Natural killer cell (primary cell): Measurements from ENCODE around the gene ZNF441. TPM values are rescaled to one million over a fixed set of nuclear protein-coding genes. Genes with fewer than 3 reads are reported as not detected.
A peak's percentile ranks its signal among the peaks of the same experiment; 100 is the strongest.

Source experiments
- ATAC-seq, 3 donors: fragments of 150-1000 bp in 2 of 3; fragments of 200-7000 bp in 1 of 3; cut with Tn5 transposase; 1 replicate in 1 of 3; 2 replicates in 2 of 3; pipeline ENCODE4 v1.10.0; 2021; ENCODE audit warnings: mild to moderate bottlenecking in 2 of 3, moderate library complexity in 2 of 3
- DNase-seq, 2 donors: peaks; one replicate each; pipeline versions ENCODE4 v3.0.0 to v3.0.0-alpha.2; 2013 to 2021; ENCODE audit warnings: mixed read lengths in 1 of 2
- H3K27ac ChIP-seq: one replicate; pipeline ENCODE4 v1.5.1; 2013; ENCODE audit warnings: mild to moderate bottlenecking, low read length
- H3K27me3 ChIP-seq: one replicate; pipeline ENCODE4 v1.6.1; 2013; ENCODE audit warnings: low read length; ENCODE audit not compliant: control insufficient read depth, insufficient read depth
- H3K36me3 ChIP-seq: one replicate; pipeline ENCODE4 v1.6.1; 2013; ENCODE audit warnings: low read length; ENCODE audit not compliant: control insufficient read depth, insufficient read depth
- H3K4me1 ChIP-seq: one replicate; pipeline ENCODE4 v1.6.1; 2013; ENCODE audit warnings: low read length; ENCODE audit not compliant: control insufficient read depth, insufficient read depth
- H3K4me3 ChIP-seq: one replicate; pipeline ENCODE4 v1.5.1; 2013; ENCODE audit warnings: low read length
- H3K9me3 ChIP-seq: one replicate; pipeline ENCODE4 v1.6.1; 2013; ENCODE audit warnings: low read length; ENCODE audit not compliant: control insufficient read depth, insufficient read depth
- H3K27ac Mint-ChIP-seq, 2 donors: one replicate each; pipeline ENCODE4 v1.8.0; 2022; ENCODE audit warnings: mild to moderate bottlenecking in 2 of 2, mixed read lengths in 2 of 2, moderate library complexity in 1 of 2
- H3K27me3 Mint-ChIP-seq, 2 donors: one replicate each; pipeline ENCODE4 v1.8.0; 2022; ENCODE audit warnings: low read depth in 2 of 2, mixed read lengths in 2 of 2
- H3K36me3 Mint-ChIP-seq: one replicate; pipeline ENCODE4 v1.8.0; 2022; ENCODE audit warnings: mixed read lengths
- H3K4me1 Mint-ChIP-seq, 2 donors: one replicate each; pipeline ENCODE4 v1.8.0; 2022; ENCODE audit warnings: mixed read lengths in 2 of 2
- H3K4me3 Mint-ChIP-seq: one replicate; pipeline ENCODE4 v1.8.0; 2022; ENCODE audit warnings: mild to moderate bottlenecking, moderate library complexity, mixed read lengths
- H3K9me3 Mint-ChIP-seq, 2 donors: one replicate each; pipeline ENCODE4 v1.8.0; 2022; ENCODE audit warnings: mixed read lengths in 2 of 2
- CTCF ChIP-seq: fragments of 200-600 bp; IDR thresholded peaks from one replicate; pipeline ENCODE4 v1.8.0; 2022; ENCODE audit warnings: antibody characterized with exemption
- WGBS: methylation state at CpG from one replicate; pipeline ENCODE4 v1.1.7; 2013; ENCODE audit warnings: missing lambda C conversion rate; ENCODE audit not compliant: insufficient coverage; 5-methylcytosine and 5-hydroxymethylcytosine counted together
- intact Hi-C: fragments of 100-400 bp; cut with micrococcal nuclease; formaldehyde crosslinking; loops from one replicate; pipeline ENCODE4 v1.14.2; 2022
- total RNA-seq, 4 donors: library from RNA; stranded (reverse); fragments of 120-200 nt in 1 of 4; gene quantifications; one replicate each; pipeline versions ENCODE4 v1.2.3 to v1.2.4, GENCODE V29; 2013 to 2022

The ZNF441 gene
- total RNA-seq, 3 donors from 2014 or later (not counting 1 experiment from before 2014, with no cell fraction given), result 6.5 to 9.6 (median 7.1) TPM

DNA sequence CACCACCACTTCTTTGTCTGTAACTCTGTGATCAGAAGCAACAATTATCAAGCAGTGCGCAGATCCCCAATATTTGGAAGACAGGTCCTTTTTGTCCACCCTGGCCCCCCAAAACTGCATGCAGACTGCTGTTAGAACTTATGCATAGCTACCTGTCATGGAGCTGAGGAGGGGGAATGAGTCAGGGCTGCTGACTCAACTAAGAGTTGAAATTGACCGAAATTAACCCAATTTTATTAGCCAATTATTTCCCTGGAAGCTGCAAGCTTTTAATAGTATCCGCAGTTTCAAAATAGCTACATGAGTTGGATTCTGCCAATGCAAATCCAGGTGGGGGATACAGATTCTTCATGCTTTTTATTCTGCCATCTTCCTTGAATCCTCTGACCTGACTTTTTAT lies 17.6 kb downstream of the ZNF441 start:
- no peaks in the 10 kb centered on the region for H3K27me3 ChIP-seq
- H3K27me3 Mint-ChIP-seq, result no peaks in the 10 kb centered on the region
- H3K27ac ChIP-seq, result no peak overlapping the region
- H3K36me3 Mint-ChIP-seq, result peaks cover 63% of the 10 kb centered on the region
- H3K9me3 Mint-ChIP-seq, result peaks cover 14 to 38% of the 10 kb centered on the region in 2 donors
- DNase-seq, result no peak
- H3K4me1 ChIP-seq, result no peaks in the 10 kb centered on the region
- no peak overlapping the region for H3K4me3 ChIP-seq
- no peaks in the 10 kb centered on the region for H3K4me1 Mint-ChIP-seq
- no peak for ATAC-seq
- WGBS, result 100% methylated on average over 3 of the region's 3 CpGs
- no peak overlapping the region for H3K27ac Mint-ChIP-seq
- no peak for TF ChIP-seq CTCF
- H3K9me3 ChIP-seq, result peaks cover 55% of the 10 kb centered on the region
- intact Hi-C loops, result no loop called here
- peaks cover 21% of the 10 kb centered on the region for H3K36me3 ChIP-seq
- no peak overlapping the region for H3K4me3 Mint-ChIP-seq

- no peaks in the 10 kb centered on the region for H3K4me1 Mint-ChIP-seq
- Histone ChIP-seq H3K9me3 (peaks cover 38% of the 10 kb centered on the region), H3K4me1 (no peaks in the 10 kb centered on the region), H3K4me3 (no peak overlapping the region), H3K27ac (no peak overlapping the region), H3K27me3 (no peaks in the 10 kb centered on the region), H3K36me3 (no peaks in the 10 kb centered on the region)
- WGBS, result 91% methylated on average over 3 of the region's 3 CpGs
- no peak overlapping the region for H3K4me3 Mint-ChIP-seq
- intact Hi-C loops, result no loop called here
- DNase-seq, result no peak
- no peak for TF ChIP-seq CTCF
- peaks cover 54% of the 10 kb centered on the region for H3K36me3 Mint-ChIP-seq
- H3K9me3 Mint-ChIP-seq, result peaks cover 19 to 36% of the 10 kb centered on the region in 2 donors
- H3K27ac Mint-ChIP-seq, result no peak overlapping the region
- no peak for ATAC-seq
- H3K27me3 Mint-ChIP-seq, result no peaks in the 10 kb centered on the region
Observed at GRCh38 chr19:11787536-11787935, 20.7 kb downstream of the ZNF441 start.

DNA sequence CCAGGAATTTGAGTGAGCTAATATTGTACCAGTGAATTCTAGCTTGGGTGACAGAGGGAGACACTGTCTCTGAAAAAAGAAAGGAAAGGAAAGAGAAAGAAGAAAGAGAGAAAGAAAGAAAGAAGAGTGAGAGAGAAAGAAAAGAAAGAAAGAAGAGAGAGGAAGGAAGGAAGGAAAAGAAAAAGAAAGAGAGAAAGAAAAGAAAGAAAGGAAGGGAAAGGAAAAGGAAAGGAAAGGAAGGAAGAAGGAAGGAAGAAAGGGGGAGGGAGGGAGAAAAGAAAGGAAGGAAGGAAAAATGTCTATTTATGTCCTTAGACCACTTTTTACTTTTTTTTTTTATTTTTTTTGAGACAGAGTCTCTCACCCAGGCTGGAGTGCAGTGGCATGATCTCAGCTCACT lies 26.1 kb downstream of the ZNF441 start:
- TF ChIP-seq CTCF, result no peak
- DNase-seq, result no peak
- H3K27me3 ChIP-seq, result no peaks in the 10 kb centered on the region
- peaks cover 4% of the 10 kb centered on the region for H3K9me3 ChIP-seq
- no peak overlapping the region for H3K27ac Mint-ChIP-seq
- no peak for ATAC-seq
- H3K4me1 Mint-ChIP-seq, result peaks cover 8 to 9% of the 10 kb centered on the region in 2 donors
- no peak overlapping the region for H3K27ac ChIP-seq
- no peak overlapping the region for H3K4me3 ChIP-seq
- peaks cover 0 to 4% of the 10 kb centered on the region in 2 donors for H3K27me3 Mint-ChIP-seq
- H3K36me3 ChIP-seq, result no peaks in the 10 kb centered on the region
- intact Hi-C loops, result loop anchor here (10.0 kb wide), 1 partner anchor 52 kb away; the partner anchor contains the start of gene ZNF439
- peaks cover 10 to 13% of the 10 kb centered on the region in 2 donors for H3K9me3 Mint-ChIP-seq
- no peak overlapping the region for H3K4me3 Mint-ChIP-seq
- H3K36me3 Mint-ChIP-seq, result peaks cover 23% of the 10 kb centered on the region
- H3K4me1 ChIP-seq, result peaks cover 9% of the 10 kb centered on the region

DNA sequence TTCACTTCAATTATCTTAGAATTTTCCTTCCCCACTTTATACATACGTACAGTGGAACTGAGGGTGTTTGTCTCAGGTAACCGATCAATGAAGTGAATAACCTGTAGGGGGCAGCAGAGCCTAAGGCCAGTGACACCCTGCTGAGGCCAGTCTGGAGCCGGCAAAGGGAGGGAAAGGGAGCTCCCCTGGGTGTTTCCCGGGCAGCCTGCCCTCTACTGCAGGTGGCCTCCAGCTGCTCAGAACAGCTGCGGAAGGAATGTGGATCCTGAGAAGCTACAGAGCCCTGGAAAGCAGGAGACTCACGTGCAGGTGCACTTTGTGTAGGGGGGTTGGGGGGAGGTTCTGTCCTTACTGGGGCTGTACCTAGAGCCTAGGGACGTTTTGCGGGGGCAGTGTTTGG lies 30.7 kb downstream of the ZNF441 start:
- ATAC-seq, result peak; percentile 58 to 80 (median 64)
- Histone ChIP-seq H3K27me3 (no peaks in the 10 kb centered on the region), H3K4me3 (no peak overlapping the region), H3K4me1 (peaks cover 17% of the 10 kb centered on the region), H3K36me3 (no peaks in the 10 kb centered on the region), H3K9me3 (no peaks in the 10 kb centered on the region), H3K27ac (no peak overlapping the region)
- 11% methylated on average over 7 of the region's 8 CpGs for WGBS
- peaks cover 16 to 22% of the 10 kb centered on the region in 2 donors for H3K4me1 Mint-ChIP-seq
- peaks cover 0 to 4% of the 10 kb centered on the region in 2 donors for H3K27me3 Mint-ChIP-seq
- DNase-seq, result peak; percentile 66 to 91
- peaks cover 0 to 2% of the 10 kb centered on the region in 2 donors for H3K9me3 Mint-ChIP-seq
- peak overlapping the region; percentile 84 to 90 for H3K27ac Mint-ChIP-seq
- H3K36me3 Mint-ChIP-seq, result no peaks in the 10 kb centered on the region
- intact Hi-C loops, result loop anchor here (2.0 to 10.0 kb wide), 5 partner anchors 47 to 260 kb away; partner anchors contain the start of genes ZNF439 and ZNF700
- peak; percentile 86 for TF ChIP-seq CTCF
- H3K4me3 Mint-ChIP-seq, result peak overlapping the region; percentile 96
